ENCODE results near the gene AXDND1. TPM values are rescaled to one million over a fixed set of nuclear protein-coding genes. Genes with fewer than 3 reads are reported as not detected.
A peak's percentile ranks its signal among the peaks of the same experiment; 100 is the strongest.

The AXDND1 gene
- total and polyA plus RNA-seq, 9 of the 15 experiments (the other 6 are each of a cell fraction or from before 2014, with no cell fraction given) = 0.03 to 0.13 (median 0.06) TPM; not detected in 5

DNA sequence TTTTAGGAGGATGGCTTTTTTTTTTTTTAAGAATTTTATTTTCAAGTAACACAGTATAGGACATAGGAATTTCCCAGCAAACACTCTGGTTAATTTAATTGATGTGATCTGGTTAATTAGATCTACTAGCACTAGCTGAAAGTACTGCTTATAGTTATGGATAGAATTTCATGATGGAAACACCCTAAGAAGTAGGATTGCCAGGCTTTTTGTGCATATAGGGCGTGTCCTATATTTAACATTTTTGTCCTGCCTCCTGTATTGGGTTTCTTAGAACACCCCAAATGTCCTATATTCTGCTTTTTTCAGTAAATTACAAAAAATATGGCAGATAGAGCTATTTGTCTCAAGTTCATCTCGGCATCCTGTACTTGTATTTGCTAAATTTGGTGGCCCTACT is 13.5 kb upstream of the AXDND1 start:
- ATAC-seq = no peak
- TF ChIP-seq NEUROD1 (IDR thresholded peaks at IDR 0.05; ENCODE audit: borderline replicate concordance, low read depth, low read length, partially characterized antibody) (no peak), FOXA3 (CRISPR knock-in tag; conservative IDR thresholded peaks at IDR 0.05 in 1 of 2, IDR thresholded peaks at IDR 0.05 in 1 of 2) (no peak)
- intact Hi-C loops (cut with micrococcal nuclease) (no loop called here), in situ Hi-C loops (cut with MboI) (loop anchor here (25.0 kb wide), 1 partner anchor 815 kb away; no protein-coding TSS in a partner anchor)
- CTCF ChIA-PET (ENCODE audit: low intra/inter-chr PET ratio) = no interaction called here
- POLR2A ChIA-PET = interaction anchor here (0.9 to 1.0 kb wide), 2 partner anchors 13 to 25 kb away, joined by 3 to 4 read pairs; partner anchors contain the start of gene AXDND1
- peaks cover 44% of the 10 kb centered on the region; the same call in 2 of the 3 replicates for H3K36me3 ChIP-seq (ENCODE audit: control insufficient read depth, insufficient read depth, low read length)
- no peaks in the 10 kb centered on the region for H3K27me3 ChIP-seq (ENCODE audit: control insufficient read depth in 2 of 2, insufficient read depth in 2 of 2, low read length in 2 of 2)
- no peaks in the 10 kb centered on the region for H3K9me3 ChIP-seq (replicated peaks; ENCODE audit: control insufficient read depth, insufficient read depth, low read depth, low read length)
- H3K79me2 ChIP-seq (ENCODE audit: control insufficient read depth, insufficient read depth, low read length) = no peaks in the 10 kb centered on the region
- BruUV-seq (replicated peaks) = no TSS peak
- 77% methylated on average over 2 of the region's 2 CpGs for WGBS (ENCODE audit: insufficient coverage, low coverage, missing lambda C conversion rate)
- no peak overlapping the region for H3K4me3 ChIP-seq
- no peak overlapping the region for H3K4me2 ChIP-seq (ENCODE audit: insufficient read depth, low read length)
- FAIRE-seq = no peak
- DNase-seq (ENCODE audit: extremely low read depth in 1 of 4, low spot score in 3 of 4) = no peak
- no peak overlapping the region for H3K9ac ChIP-seq (ENCODE audit: insufficient read depth in 1 of 2, low read depth in 2 of 2, low read length in 2 of 2)
- H3K9me1 ChIP-seq (ENCODE audit: control insufficient read depth, insufficient read depth, low read length) = no peaks in the 10 kb centered on the region
- H4K20me1 ChIP-seq (replicated peaks; ENCODE audit: control insufficient read depth, insufficient read depth, low read length) = no peaks in the 10 kb centered on the region
- H2AFZ ChIP-seq (ENCODE audit: low read depth, low read length) = no peak overlapping the region
- H3K27ac ChIP-seq (ENCODE audit: extremely low read depth, low read depth, low read length) = no peak overlapping the region
- H3K4me1 ChIP-seq (replicated peaks in 1 of 2; ENCODE audit: control insufficient read depth in 2 of 2, insufficient read depth in 2 of 2, low read length in 2 of 2) = no peaks in the 10 kb centered on the region

DNA sequence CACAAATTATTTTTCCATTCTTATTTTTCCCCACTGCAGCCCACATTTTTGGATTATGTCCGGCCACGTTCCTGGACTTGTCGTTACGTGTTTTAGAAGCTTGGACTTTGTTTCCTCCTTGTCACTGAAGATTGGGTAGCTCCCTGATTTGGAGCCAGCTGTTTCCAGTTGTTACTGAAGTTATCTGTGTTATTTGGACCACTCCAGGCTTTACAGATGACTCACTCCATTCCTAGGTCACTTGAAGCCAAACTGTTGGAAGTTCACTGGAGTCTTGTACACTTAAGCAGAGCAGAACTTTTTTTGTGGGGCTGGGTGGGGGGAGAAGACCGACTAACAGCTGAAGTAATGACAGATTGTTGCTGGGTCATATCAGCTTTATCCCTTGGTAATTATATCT is 12.2 kb upstream of the AXDND1 start:
- Histone ChIP-seq H3K79me2 (ENCODE audit: control insufficient read depth, insufficient read depth, low read length) (no peaks in the 10 kb centered on the region), H3K36me3 (ENCODE audit: control insufficient read depth, insufficient read depth, low read length) (peaks cover 35% of the 10 kb centered on the region; the same call in 2 of the 3 replicates), H3K9me3 (replicated peaks; ENCODE audit: control insufficient read depth, insufficient read depth, low read depth, low read length) (no peaks in the 10 kb centered on the region), H3K4me2 (ENCODE audit: insufficient read depth, low read length) (no peak overlapping the region), H2AFZ (ENCODE audit: low read depth, low read length) (no peak overlapping the region), H3K9ac (ENCODE audit: insufficient read depth in 1 of 2, low read depth in 2 of 2, low read length in 2 of 2) (no peak overlapping the region), H3K4me3 (no peak overlapping the region), H4K20me1 (replicated peaks; ENCODE audit: control insufficient read depth, insufficient read depth, low read length) (no peaks in the 10 kb centered on the region), H3K9me1 (ENCODE audit: control insufficient read depth, insufficient read depth, low read length) (no peaks in the 10 kb centered on the region), H3K27ac (ENCODE audit: extremely low read depth, low read depth, low read length) (no peak overlapping the region), H3K27me3 (ENCODE audit: control insufficient read depth in 2 of 2, insufficient read depth in 2 of 2, low read length in 2 of 2) (no peaks in the 10 kb centered on the region), H3K4me1 (replicated peaks in 1 of 2; ENCODE audit: control insufficient read depth in 2 of 2, insufficient read depth in 2 of 2, low read length in 2 of 2) (no peaks in the 10 kb centered on the region)
- peak in 1 of 4 experiments; percentile 16 for DNase-seq (ENCODE audit: extremely low read depth in 1 of 4, low spot score in 3 of 4)
- no peak; the same call in 2 of the 3 replicates for ATAC-seq
- CTCF ChIA-PET (ENCODE audit: low intra/inter-chr PET ratio) = no interaction called here
- no peak for FAIRE-seq
- WGBS (ENCODE audit: insufficient coverage, low coverage, missing lambda C conversion rate) = 63% methylated on average over 5 of the region's 5 CpGs
- POLR2A ChIA-PET = interaction anchor here (0.8 to 1.0 kb wide), 2 partner anchors 8 to 214 kb away, joined by 3 read pairs; no protein-coding TSS in a partner anchor
- in situ Hi-C loops (cut with MboI) = loop anchor here (25.0 kb wide), 1 partner anchor 816 kb away; no protein-coding TSS in a partner anchor
- intact Hi-C loops (cut with micrococcal nuclease) = no loop called here
- BruUV-seq (replicated peaks) = no TSS peak
- TF ChIP-seq HNRNPLL (IDR thresholded peaks at IDR 0.05; ENCODE audit: low read depth, low read length, poor library complexity, severe bottlenecking) (no peak), KLF1 (tag; IDR thresholded peaks at IDR 0.05) (no peak), JUND (IDR thresholded peaks at IDR 0.05; ENCODE audit: borderline replicate concordance, low read depth, low read length) (peak; percentile 28; the same call in 1 of the 2 replicates), JUND (tag; IDR thresholded peaks at IDR 0.05; ENCODE audit: borderline replicate concordance, low read depth, low read length) (no peak), KAT7 (CRISPR knock-in tag; IDR thresholded peaks at IDR 0.05; ENCODE audit: borderline replicate concordance) (no peak), BCL6 (CRISPR knock-in tag; IDR thresholded peaks at IDR 0.05) (no peak), CBFA2T3 (IDR thresholded peaks at IDR 0.05) (peak; percentile 26; the same call in 1 of the 2 replicates), HEY1 (CRISPR knock-in tag; IDR thresholded peaks at IDR 0.05; ENCODE audit: borderline replicate concordance) (no peak), MXI1 (IDR thresholded peaks at IDR 0.05; ENCODE audit: low read depth, low read length) (no peak), SMAD3 (CRISPR knock-in tag; conservative IDR thresholded peaks at IDR 0.05) (no peak), BRD4 (IDR thresholded peaks at IDR 0.05) (no peak), FOSL1 (tag; conservative IDR thresholded peaks at IDR 0.05) (peak; percentile 50)
- TF ChIP-seq, protein P1, sequence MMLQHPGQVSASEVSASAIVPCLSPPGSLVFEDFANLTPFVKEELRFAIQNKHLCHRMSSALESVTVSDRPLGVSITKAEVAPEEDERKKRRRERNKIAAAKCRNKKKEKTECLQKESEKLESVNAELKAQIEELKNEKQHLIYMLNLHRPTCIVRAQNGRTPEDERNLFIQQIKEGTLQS (IDR thresholded peaks at IDR 0.05) = 0 out of 2 replicates have a peak, but pooled peaks have one; percentile 12
- TF ChIP-seq, protein P1 (CRISPR knock-in tag; conservative IDR thresholded peaks at IDR 0.05) = no peak

Measured in K562 (cell line).